ENCODE measurements around the gene GOLGA5. TPM values are rescaled to one million over a fixed set of nuclear protein-coding genes. Genes with fewer than 3 reads are reported as not detected.

Gene GOLGA5
- total and polyA plus RNA-seq, 10 donors: 16.7 to 37.0 (median 26.5) TPM

GRCh38 chr14:92887157-92887556, 93.1 kb downstream of the GOLGA5 start:
- Histone ChIP-seq H3K27me3 (replicated peaks in 1 of 7) (peaks cover 0 to 18% (median 0%) of the 10 kb centered on the region in 7 donors), H3K4me1 (no peaks in the 10 kb centered on the region), H3K4me3 (no peak overlapping the region), H3K9me3 (peaks cover 0 to 3% (median under 1%) of the 10 kb centered on the region in 8 donors), H3K27ac (no peak overlapping the region), H3K36me3 (no peaks in the 10 kb centered on the region)
- 84 to 89% (median 88%) methylated on average over 1 of the region's 1 CpG for WGBS, 5 donors
- no peak for DNase-seq
- TF ChIP-seq CTCF (IDR thresholded peaks at IDR 0.05 in 8 of 11, conservative IDR thresholded peaks at IDR 0.05 in 3 of 11): no peak
- TF ChIP-seq POLR2AphosphoS5 (IDR thresholded peaks at IDR 0.05): no peak
- no peak for TF ChIP-seq POLR2A (IDR thresholded peaks at IDR 0.05)
- intact Hi-C loops (cut with DNase I; ENCODE audit: low total_unique reads): no loop called here

- H3K4me1 ChIP-seq: no peaks in the 10 kb centered on the region
- intact Hi-C loops (cut with DNase I; ENCODE audit: low total_unique reads): no loop called here
- DNase-seq: no peak
- peaks cover 0 to 18% (median 0%) of the 10 kb centered on the region in 7 donors for H3K27me3 ChIP-seq (replicated peaks in 1 of 7)
- TF ChIP-seq POLR2AphosphoS5 (IDR thresholded peaks at IDR 0.05) (no peak), POLR2A (IDR thresholded peaks at IDR 0.05) (no peak), CTCF (IDR thresholded peaks at IDR 0.05 in 8 of 11, conservative IDR thresholded peaks at IDR 0.05 in 3 of 11) (no peak)
- H3K9me3 ChIP-seq: peaks cover 0 to 20% (median 16%) of the 10 kb centered on the region in 8 donors
- H3K36me3 ChIP-seq: no peaks in the 10 kb centered on the region
- H3K4me3 ChIP-seq: no peak overlapping the region
- no peak overlapping the region for H3K27ac ChIP-seq
Measured at GRCh38 chr14:92888896-92889295, 94.8 kb downstream of the GOLGA5 start.

Other genes starting within 250 kb of the GOLGA5 start
- 100 to 1,000 TPM; 121 to 270 (median 258) TPM for gene LGMN, start 45.7 kb upstream of the GOLGA5 start, total RNA-seq
- 10 to 100 TPM; 56.6 to 99.7 (median 84.0) TPM for gene LGMN, start 45.7 kb upstream of the GOLGA5 start, polyA plus RNA-seq
- gene CHGA, start 128.8 kb downstream of the GOLGA5 start, total RNA-seq: not detected
- gene CHGA, start 128.8 kb downstream of the GOLGA5 start, polyA plus RNA-seq: under 1 TPM in 2 of 3 donors, not detected in 1; 0.09 to 0.20 TPM